Mesenchymal stem cell (in vitro differentiated cells and primary cell): ENCODE data around the gene INSRR.

Experiments used
- DNase-seq: peaks from one replicate; pipeline ENCODE4 v3.0.0-alpha.2; 2013
- H2AFZ ChIP-seq: one replicate; pipeline ENCODE4 v1.6.1; 2013; ENCODE audit warnings: low read depth, mild to moderate bottlenecking, control low read depth, inconsistent platforms, low read length, moderate library complexity
- H2AK5ac ChIP-seq: 2 replicates; pipeline ENCODE4 v1.6.1; 2013; ENCODE audit warnings: low read length, moderate library complexity, mild to moderate bottlenecking, inconsistent platforms; ENCODE audit not compliant: severe bottlenecking
- H2BK120ac ChIP-seq: one replicate; pipeline ENCODE4 v1.6.1; 2013; ENCODE audit warnings: low read depth, mild to moderate bottlenecking, inconsistent platforms, low read length, moderate library complexity
- H2BK12ac ChIP-seq, 2 experiments: one replicate each; pipeline ENCODE4 v1.6.1; 2013; ENCODE audit warnings: inconsistent platforms in 2 of 2, low read length in 2 of 2, mild to moderate bottlenecking in 2 of 2, moderate library complexity in 2 of 2, control low read depth in 1 of 2
- H2BK15ac ChIP-seq: one replicate; pipeline ENCODE4 v1.6.1; 2013; ENCODE audit warnings: mild to moderate bottlenecking, low read depth, inconsistent platforms; ENCODE audit not compliant: poor library complexity, severe bottlenecking
- H2BK5ac ChIP-seq: 2 replicates; pipeline ENCODE4 v1.6.1; 2013; ENCODE audit warnings: low read depth, mild to moderate bottlenecking, low read length, control low read depth, inconsistent platforms; ENCODE audit not compliant: poor library complexity, severe bottlenecking
- H3K14ac ChIP-seq, 2 experiments: one replicate each; pipeline ENCODE4 v1.6.1; 2013; ENCODE audit warnings: inconsistent platforms in 2 of 2, low read length in 2 of 2, control low read depth in 1 of 2, mild to moderate bottlenecking in 1 of 2, moderate library complexity in 1 of 2
- H3K18ac ChIP-seq, 2 experiments: one replicate each; pipeline ENCODE4 v1.6.1; 2013; ENCODE audit warnings: inconsistent platforms in 2 of 2, low read length in 2 of 2, control low read depth in 1 of 2, low read depth in 1 of 2, mild to moderate bottlenecking in 1 of 2
- H3K23ac ChIP-seq, 2 experiments: one replicate each; pipeline ENCODE4 v1.6.1; 2013; ENCODE audit warnings: inconsistent platforms in 2 of 2, low read length in 2 of 2, mild to moderate bottlenecking in 2 of 2, moderate library complexity in 2 of 2, control low read depth in 1 of 2
- H3K27ac ChIP-seq: 2 replicates; pipeline ENCODE4 v1.5.1; 2013; ENCODE audit warnings: mild to moderate bottlenecking, moderate library complexity, low read length, control low read depth, inconsistent platforms; ENCODE audit not compliant: poor library complexity, severe bottlenecking
- H3K27me3 ChIP-seq, 2 experiments: 2 replicates each; pipeline versions ENCODE4 v1.6.1 to v1.7.0; 2013; ENCODE audit warnings: low read length in 2 of 2, mild to moderate bottlenecking in 2 of 2, moderate library complexity in 2 of 2, control low read depth in 1 of 2, inconsistent platforms in 1 of 2; ENCODE audit not compliant: control insufficient read depth in 1 of 2, insufficient read depth in 1 of 2
- H3K36me3 ChIP-seq, 2 experiments: 2 replicates each; pipeline versions ENCODE4 v1.6.1 to v1.7.0; 2013; ENCODE audit warnings: low read length in 2 of 2, control low read depth in 1 of 2, inconsistent platforms in 1 of 2, low read depth in 1 of 2, mild to moderate bottlenecking in 1 of 2; ENCODE audit not compliant: insufficient read depth in 2 of 2, control insufficient read depth in 1 of 2
- H3K4ac ChIP-seq, 2 experiments: one replicate each; pipeline ENCODE4 v1.6.1; 2013; ENCODE audit warnings: inconsistent platforms in 2 of 2, low read length in 2 of 2, mild to moderate bottlenecking in 2 of 2, moderate library complexity in 2 of 2, control low read depth in 1 of 2, low read depth in 1 of 2
- H3K4me1 ChIP-seq: 2 replicates; pipeline ENCODE4 v1.6.1; 2013; ENCODE audit warnings: low read depth, low read length, control low read depth; ENCODE audit not compliant: control insufficient read depth, insufficient read depth
- H3K4me2 ChIP-seq: 2 replicates; pipeline ENCODE4 v1.6.1; 2013; ENCODE audit warnings: low read length, mild to moderate bottlenecking, inconsistent platforms; ENCODE audit not compliant: poor library complexity, severe bottlenecking
- H3K4me3 ChIP-seq, 2 experiments: 2 replicates each; pipeline versions ENCODE4 v1.5.1 to v1.7.0; 2013; ENCODE audit warnings: low read length in 2 of 2, mild to moderate bottlenecking in 2 of 2, control low read depth in 1 of 2, low read depth in 1 of 2; ENCODE audit not compliant: insufficient read depth in 1 of 2
- H3K79me1 ChIP-seq: replicated peaks from 2 replicates; pipeline ENCODE4 v1.6.1; 2013; ENCODE audit warnings: mild to moderate bottlenecking, control low read depth, low read length, inconsistent platforms; ENCODE audit not compliant: poor library complexity, severe bottlenecking
- H3K9ac ChIP-seq: 2 replicates; pipeline ENCODE4 v1.7.0; 2013; ENCODE audit warnings: mild to moderate bottlenecking, low read length, moderate library complexity
- H3K9me3 ChIP-seq: 2 replicates; pipeline ENCODE4 v1.7.0; 2013; ENCODE audit warnings: mild to moderate bottlenecking, low read length; ENCODE audit not compliant: control insufficient read depth
- H4K8ac ChIP-seq: one replicate; pipeline ENCODE4 v1.6.1; 2013; ENCODE audit warnings: inconsistent platforms, mild to moderate bottlenecking, low read length, moderate library complexity
- H4K91ac ChIP-seq: one replicate; pipeline ENCODE4 v1.6.1; 2013; ENCODE audit warnings: mild to moderate bottlenecking, low read length, inconsistent platforms
- WGBS: methylation state at CpG from one replicate; pipeline ENCODE4 v1.1.7; 2013; ENCODE audit warnings: mixed read lengths; 5-methylcytosine and 5-hydroxymethylcytosine counted together

INSRR gene

GRCh38 chr1:156853761-156854160 lies 5.2 kb downstream of the INSRR start:
- no peak overlapping the region for H2BK12ac ChIP-seq

GRCh38 chr1:156852418-156852874 lies 6.5 kb downstream of the INSRR start:
- H3K18ac ChIP-seq: no peak overlapping the region
- no peak overlapping the region for H3K4ac ChIP-seq
- whole genome bisulfite sequencing: 49% methylated on average over 6 of the region's 9 CpGs
- H3K27me3 ChIP-seq: peaks cover 60 to 63% of the 10 kb centered on the region in 2 experiments
- H2BK5ac ChIP-seq: no peak overlapping the region
- H3K9me3 ChIP-seq: no peaks in the 10 kb centered on the region
- H2BK12ac ChIP-seq: no peak overlapping the region
- H3K4me3 ChIP-seq: no peak overlapping the region
- H4K8ac ChIP-seq: no peak overlapping the region
- H3K79me1 ChIP-seq: no peaks in the 10 kb centered on the region
- peaks cover 0 to 9% of the 10 kb centered on the region in 2 experiments for H3K36me3 ChIP-seq
- no peak overlapping the region for H3K4me2 ChIP-seq
- H2AFZ ChIP-seq: no peak overlapping the region
- H4K91ac ChIP-seq: no peak overlapping the region
- no peak overlapping the region for H2BK120ac ChIP-seq
- peak overlapping the region in 1 of 2 experiments; percentile 9 for H3K23ac ChIP-seq
- no peak overlapping the region for H2BK15ac ChIP-seq
- H3K4me1 ChIP-seq: peaks cover 18% of the 10 kb centered on the region
- no peak overlapping the region for H3K9ac ChIP-seq
- H2AK5ac ChIP-seq: no peak overlapping the region
- DNase-seq: peak; percentile 20
- no peak overlapping the region for H3K27ac ChIP-seq
- peak overlapping the region in 1 of 2 experiments; percentile 62 for H3K14ac ChIP-seq

More at GRCh38 chr1:156853761-156854160, 5.2 kb downstream of the INSRR start:
- H3K27ac ChIP-seq: no peak overlapping the region
- H3K27me3 ChIP-seq: peaks cover 60 to 63% of the 10 kb centered on the region in 2 experiments
- peaks cover 0 to 9% of the 10 kb centered on the region in 2 experiments for H3K36me3 ChIP-seq
- no peak overlapping the region for H2AK5ac ChIP-seq
- H4K8ac ChIP-seq: no peak overlapping the region
- H3K79me1 ChIP-seq: no peaks in the 10 kb centered on the region
- no peak overlapping the region for H3K4me3 ChIP-seq
- no peak overlapping the region for H4K91ac ChIP-seq
- H3K4me1 ChIP-seq: peaks cover 20% of the 10 kb centered on the region
- H3K4me2 ChIP-seq: no peak overlapping the region
- no peak overlapping the region for H3K14ac ChIP-seq
- no peak overlapping the region for H3K4ac ChIP-seq
- H2BK5ac ChIP-seq: no peak overlapping the region
- no peak overlapping the region for H3K9ac ChIP-seq
- H2BK120ac ChIP-seq: no peak overlapping the region
- H3K23ac ChIP-seq: no peak overlapping the region
- H3K18ac ChIP-seq: no peak overlapping the region
- DNase-seq: no peak
- no peak overlapping the region for H2AFZ ChIP-seq
- H3K9me3 ChIP-seq: no peaks in the 10 kb centered on the region
- WGBS: 88% methylated on average over 19 of the region's 19 CpGs
- no peak overlapping the region for H2BK15ac ChIP-seq

DNA sequence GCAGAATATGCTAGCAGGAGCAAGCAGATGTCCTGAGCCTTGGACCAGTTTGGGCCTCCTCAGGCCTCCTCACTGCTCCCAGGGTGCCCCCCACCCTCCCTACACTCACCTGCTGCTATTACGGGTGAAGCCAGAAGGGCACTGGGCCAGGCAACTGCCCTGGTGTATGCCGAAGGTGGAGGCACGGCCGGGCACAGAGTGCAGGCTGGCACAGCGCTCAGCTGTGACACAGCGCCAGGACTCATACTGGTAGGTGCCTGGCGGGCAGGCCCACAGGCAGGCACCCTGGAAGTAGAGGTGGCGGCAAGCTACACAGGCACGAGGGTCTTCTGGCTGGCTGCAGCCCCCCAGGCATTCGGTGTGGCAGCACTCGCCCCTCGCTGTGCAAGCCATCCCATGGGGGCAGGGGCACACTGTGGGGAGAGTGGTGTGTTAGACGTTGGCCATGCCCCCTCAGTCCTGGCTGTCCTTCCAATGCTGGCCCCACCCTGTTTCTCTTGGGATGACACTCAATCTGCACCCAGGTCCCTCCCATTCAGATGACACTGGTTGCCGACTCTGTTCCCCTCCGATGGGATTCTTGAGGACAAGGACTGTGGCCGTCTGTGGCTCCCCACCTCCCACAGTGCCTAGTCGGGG lies 7.0 kb downstream of the INSRR start:
- peak overlapping the region in 1 of 2 experiments; percentile 9 for H3K23ac ChIP-seq
- H2BK12ac ChIP-seq: no peak overlapping the region

DNA sequence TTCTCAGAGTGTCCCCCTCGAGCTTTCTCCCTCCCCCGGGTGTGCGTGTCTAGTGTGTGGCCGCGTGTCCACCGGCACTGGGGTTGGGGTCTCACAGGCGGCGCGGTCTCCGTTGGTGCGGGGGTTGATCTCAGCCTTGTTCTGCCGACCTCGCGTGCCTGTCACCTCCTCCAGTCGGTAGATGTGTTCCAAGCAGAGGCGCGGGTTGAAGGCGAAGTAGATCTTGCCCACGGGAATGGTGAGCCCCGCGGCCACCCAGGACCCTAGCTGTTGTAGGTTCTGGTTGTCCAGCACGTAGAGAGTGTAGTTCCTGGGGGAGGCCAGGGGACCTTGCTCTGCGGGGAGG lies 9.8 kb downstream of the INSRR start:
- Histone ChIP-seq H4K91ac (no peak overlapping the region), H3K27me3 (peaks cover 73 to 80% of the 10 kb centered on the region in 2 experiments), H3K4me3 (no peak overlapping the region), H3K4me1 (peaks cover 22% of the 10 kb centered on the region), H2AK5ac (no peak overlapping the region), H2AFZ (no peak overlapping the region), H3K27ac (no peak overlapping the region), H3K18ac (no peak overlapping the region), H3K4me2 (no peak overlapping the region), H2BK15ac (no peak overlapping the region), H2BK5ac (no peak overlapping the region), H2BK12ac (no peak overlapping the region), H3K9me3 (no peaks in the 10 kb centered on the region), H3K23ac (peak overlapping the region in 1 of 2 experiments; percentile 70), H3K79me1 (no peaks in the 10 kb centered on the region), H4K8ac (no peak overlapping the region), H2BK120ac (no peak overlapping the region), H3K9ac (no peak overlapping the region), H3K4ac (no peak overlapping the region), H3K14ac (peak overlapping the region in 1 of 2 experiments; percentile 72), H3K36me3 (peaks cover 0 to 9% of the 10 kb centered on the region in 2 experiments)
- no peak for DNase-seq
- WGBS: 24% methylated on average over 21 of the region's 23 CpGs

More for the DNA sequence above, 7.0 kb downstream of the INSRR start:
- Histone ChIP-seq H3K18ac (no peak overlapping the region), H4K91ac (peak overlapping the region; percentile 18), H3K4me3 (no peak overlapping the region), H2BK120ac (no peak overlapping the region), H3K27me3 (peaks cover 60 to 63% of the 10 kb centered on the region in 2 experiments), H2BK5ac (no peak overlapping the region), H3K9me3 (no peaks in the 10 kb centered on the region), H2BK15ac (no peak overlapping the region), H3K4me1 (peaks cover 18% of the 10 kb centered on the region), H3K4me2 (no peak overlapping the region), H4K8ac (peak overlapping the region; percentile 40), H3K27ac (no peak overlapping the region), H3K4ac (no peak overlapping the region), H2AFZ (no peak overlapping the region), H3K36me3 (peaks cover 0 to 9% of the 10 kb centered on the region in 2 experiments), H3K14ac (no peak overlapping the region), H2AK5ac (no peak overlapping the region), H3K9ac (no peak overlapping the region), H3K79me1 (no peaks in the 10 kb centered on the region)
- 86% methylated on average over 14 of the region's 17 CpGs for WGBS
- no peak for DNase-seq
